ENCODE results near the gene TEX48. TPM values are rescaled to one million over a fixed set of nuclear protein-coding genes. Genes with fewer than 3 reads are reported as not detected.

The TEX48 gene
- total and polyA plus RNA-seq, 2 donors (not counting 1 experiment from before 2014, with no cell fraction given): not detected

DNA sequence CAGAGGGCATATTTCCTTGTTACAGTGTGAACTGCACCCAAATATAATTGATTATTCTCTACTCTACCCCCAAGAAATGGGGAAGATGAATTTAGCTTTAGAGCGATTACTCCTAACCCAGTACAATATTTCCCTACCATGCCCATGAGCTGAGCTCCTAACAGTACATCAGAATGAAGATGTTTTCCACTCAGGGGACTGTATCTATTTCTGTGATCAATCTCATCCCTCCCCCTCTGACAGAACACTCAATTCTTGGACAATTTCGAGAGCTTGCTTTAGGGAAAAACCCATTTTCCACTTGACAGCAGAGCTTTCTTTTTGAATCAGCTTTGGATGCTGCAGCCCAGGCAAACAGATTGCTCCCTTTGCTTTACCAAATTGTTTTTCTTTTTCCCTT lies 24.7 kb upstream of the TEX48 start:
- TF ChIP-seq EZH2 (IDR thresholded peaks at IDR 0.05; ENCODE audit: borderline replicate concordance, insufficient read depth, low read depth, low read length, poor library complexity, severe bottlenecking): no peak
- TF ChIP-seq CTCF (IDR thresholded peaks at IDR 0.05): no peak
- Mint-ChIP-seq H3K9me3 (ENCODE audit: insufficient read depth) (no peaks in the 10 kb centered on the region), H3K4me1 (no peaks in the 10 kb centered on the region), H3K27me3 (peaks cover 32% of the 10 kb centered on the region), H3K4me3 (no peak overlapping the region), H3K27ac (no peak overlapping the region)
- Histone ChIP-seq H4K20me1 (ENCODE audit: control insufficient read depth, insufficient read depth, low read length, poor library complexity, severe bottlenecking) (no peaks in the 10 kb centered on the region), H3K4me1 (ENCODE audit: control insufficient read depth in 2 of 2, insufficient read depth in 2 of 2, low read length in 2 of 2) (no peaks in the 10 kb centered on the region), H3K4me2 (replicated peaks; ENCODE audit: low read depth, low read length, poor library complexity, severe bottlenecking) (no peak overlapping the region), H2AFZ (ENCODE audit: insufficient read depth, low read depth, low read length, poor library complexity, severe bottlenecking) (no peak overlapping the region), H3K27ac (ENCODE audit: low read length in 2 of 2) (no peak overlapping the region), H3K36me3 (replicated peaks in 1 of 2; ENCODE audit: control extremely low read depth in 1 of 2, control insufficient read depth in 1 of 2, extremely low read depth in 1 of 2, insufficient read depth in 2 of 2, low read length in 1 of 2) (no peaks in the 10 kb centered on the region), H3K79me2 (ENCODE audit: control insufficient read depth, insufficient read depth, low read length) (no peaks in the 10 kb centered on the region), H3K9me3 (ENCODE audit: control extremely low read depth in 1 of 3, control insufficient read depth in 2 of 3, insufficient read depth in 1 of 3, low read length in 2 of 3) (no peaks in the 10 kb centered on the region), H3K27me3 (replicated peaks in 1 of 4; ENCODE audit: control extremely low read depth in 1 of 4, control insufficient read depth in 3 of 4, insufficient read depth in 4 of 4, low read length in 3 of 4) (peaks cover 0 to 5% (median 2%) of the 10 kb centered on the region in 4 experiments), H3K9ac (ENCODE audit: low read length) (no peak overlapping the region), H3K4me3 (ENCODE audit: control extremely low read depth in 1 of 5, extremely low read depth in 1 of 5, insufficient read depth in 1 of 5, low read depth in 2 of 5, low read length in 4 of 5) (no peak overlapping the region)
- POLR2A ChIA-PET: no interaction called here
- intact Hi-C loops (cut with micrococcal nuclease): no loop called here
- ATAC-seq (ENCODE audit: low read depth): no peak
- WGBS (ENCODE audit: insufficient coverage): 95% methylated on average over 2 of the region's 2 CpGs
- no peak for DNase-seq
- CTCF ChIA-PET: interaction anchor here (0.8 to 1.5 kb wide), 2 partner anchors 25 to 26 kb away, joined by 3 to 5 read pairs; no protein-coding TSS in a partner anchor

DNA sequence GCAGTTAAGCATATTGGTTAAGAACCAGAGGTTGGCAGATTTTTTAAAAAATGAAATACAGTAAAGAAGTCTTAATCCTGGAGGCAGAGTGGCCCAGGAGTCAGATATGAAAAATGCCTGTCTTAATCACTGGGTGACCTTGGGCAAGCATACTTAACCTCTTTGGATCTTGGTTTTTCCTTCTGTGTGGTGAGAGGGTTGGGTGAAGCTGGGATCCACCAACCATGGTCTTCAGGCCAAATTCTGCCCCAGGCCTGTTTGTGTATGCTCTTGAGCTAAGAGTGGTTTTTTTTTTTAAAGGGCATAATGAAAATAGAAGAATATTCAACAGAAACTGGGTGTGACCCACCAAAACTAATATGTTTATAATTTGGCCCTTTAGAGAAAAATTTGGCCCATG lies 20.0 kb upstream of the TEX48 start:
- H3K9me3 Mint-ChIP-seq (ENCODE audit: insufficient read depth): no peaks in the 10 kb centered on the region
- no peak overlapping the region for H3K27ac Mint-ChIP-seq
- Histone ChIP-seq H3K4me3 (ENCODE audit: control extremely low read depth in 1 of 5, extremely low read depth in 1 of 5, insufficient read depth in 1 of 5, low read depth in 2 of 5, low read length in 4 of 5) (no peak overlapping the region), H3K4me1 (ENCODE audit: control insufficient read depth in 2 of 2, insufficient read depth in 2 of 2, low read length in 2 of 2) (peaks cover 0 to 3% of the 10 kb centered on the region in 2 donors), H3K4me2 (replicated peaks; ENCODE audit: low read depth, low read length, poor library complexity, severe bottlenecking) (no peak overlapping the region), H3K27ac (ENCODE audit: low read length in 2 of 2) (no peak overlapping the region), H3K27me3 (replicated peaks in 1 of 4; ENCODE audit: control extremely low read depth in 1 of 4, control insufficient read depth in 3 of 4, insufficient read depth in 4 of 4, low read length in 3 of 4) (peaks cover 0 to 2% (median 0%) of the 10 kb centered on the region in 4 experiments), H3K36me3 (replicated peaks in 1 of 2; ENCODE audit: control extremely low read depth in 1 of 2, control insufficient read depth in 1 of 2, extremely low read depth in 1 of 2, insufficient read depth in 2 of 2, low read length in 1 of 2) (no peaks in the 10 kb centered on the region), H2AFZ (ENCODE audit: insufficient read depth, low read depth, low read length, poor library complexity, severe bottlenecking) (no peak overlapping the region), H3K9me3 (ENCODE audit: control extremely low read depth in 1 of 3, control insufficient read depth in 2 of 3, insufficient read depth in 1 of 3, low read length in 2 of 3) (peaks cover 0 to 3% (median 0%) of the 10 kb centered on the region in 3 donors), H3K79me2 (ENCODE audit: control insufficient read depth, insufficient read depth, low read length) (no peaks in the 10 kb centered on the region), H4K20me1 (ENCODE audit: control insufficient read depth, insufficient read depth, low read length, poor library complexity, severe bottlenecking) (no peaks in the 10 kb centered on the region), H3K9ac (ENCODE audit: low read length) (no peak overlapping the region)
- intact Hi-C loops (cut with micrococcal nuclease): no loop called here
- CTCF ChIA-PET: no interaction called here
- DNase-seq (no peak), ATAC-seq (ENCODE audit: low read depth) (no peak)
- H3K4me1 Mint-ChIP-seq: peaks cover 7% of the 10 kb centered on the region
- POLR2A ChIA-PET: no interaction called here
- peaks cover 4% of the 10 kb centered on the region for H3K27me3 Mint-ChIP-seq
- no peak for TF ChIP-seq EZH2 (IDR thresholded peaks at IDR 0.05; ENCODE audit: borderline replicate concordance, insufficient read depth, low read depth, low read length, poor library complexity, severe bottlenecking)
- TF ChIP-seq CTCF (IDR thresholded peaks at IDR 0.05): no peak
- H3K4me3 Mint-ChIP-seq: no peak overlapping the region
